GM12892 (cell line): Measurements from ENCODE around the gene NRCAM.

Experiments used
- POLR2A ChIP-seq: IDR thresholded peaks from 2 replicates; pipeline ENCODE4 v1.6.1; 2011; ENCODE audit warnings: low read depth, low read length, control low read depth
- POLR2AphosphoS5 ChIP-seq: IDR thresholded peaks from 2 replicates; pipeline ENCODE4 v1.6.1; 2011; ENCODE audit warnings: low read depth, low read length, control low read depth
- TAF1 ChIP-seq: IDR thresholded peaks from 2 replicates; pipeline ENCODE4 v1.6.1; 2011; ENCODE audit warnings: low read depth, mild to moderate bottlenecking, control low read depth, low read length, borderline replicate concordance

DNA sequence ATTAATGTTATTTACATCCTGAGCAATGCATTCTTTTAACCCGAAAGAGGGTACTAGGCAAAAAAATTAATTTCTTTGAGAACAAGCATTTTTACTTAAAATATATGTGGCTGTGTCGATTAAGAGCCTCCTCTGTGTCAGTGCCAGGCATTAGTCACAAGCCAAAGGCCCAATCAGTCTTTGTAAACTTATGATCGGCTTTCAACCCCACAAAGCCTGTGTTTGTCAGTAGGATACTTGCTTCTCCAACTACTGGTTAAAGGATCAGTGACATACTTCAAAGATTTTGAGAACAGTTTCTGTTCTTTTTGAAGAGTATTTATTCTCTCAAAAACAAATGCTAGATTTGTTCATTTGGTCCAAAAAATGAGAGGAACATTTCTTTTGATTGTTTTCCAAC, 159.3 kb downstream of the NRCAM start:
- TF ChIP-seq POLR2AphosphoS5 (no peak), POLR2A (no peak), TAF1 (no peak)
